Spleen (tissue), 7 donors: ENCODE measurements around the gene CBLN4.

Experiments
- POLR2A ChIP-seq, 3 donors: fragments of 450-650 bp; IDR thresholded peaks; one replicate each; pipeline ENCODE4 v1.5.1; 2017; ENCODE audit warnings: antibody characterized with exemption in 3 of 3, mild to moderate bottlenecking in 1 of 3
- POLR2AphosphoS5 ChIP-seq, 3 donors: sonication (generic); formaldehyde crosslinking; IDR thresholded peaks; one replicate each; pipeline ENCODE4 v1.5.1; 2017; ENCODE audit warnings: antibody characterized with exemption in 3 of 3
- TF ChIP-seq, protein P1 (sequence below), 11 experiments: fragments of 200-600 bp in 7 of 11; fragments of 450-650 bp in 4 of 11; sonication (generic) in 4 of 11; IDR thresholded peaks in 8 of 11; conservative IDR thresholded peaks in 3 of 11; 1 replicate in 7 of 11; 2 replicates in 4 of 11; pipeline versions ENCODE4 v1.4.0 to v1.8.0; 2016 to 2021; ENCODE audit warnings: antibody characterized with exemption in 11 of 11, inconsistent platforms in 4 of 11, mild to moderate bottlenecking in 1 of 11
- donor health status: DM: no; HTN: no; CAD: no; lungs with moderate emphysema.
- donor health status: DM: no; HTN: no; CAD: no.
- donor health status: DM: no; HTN: no; CAD: no.

- TF ChIP-seq, protein P1, sequence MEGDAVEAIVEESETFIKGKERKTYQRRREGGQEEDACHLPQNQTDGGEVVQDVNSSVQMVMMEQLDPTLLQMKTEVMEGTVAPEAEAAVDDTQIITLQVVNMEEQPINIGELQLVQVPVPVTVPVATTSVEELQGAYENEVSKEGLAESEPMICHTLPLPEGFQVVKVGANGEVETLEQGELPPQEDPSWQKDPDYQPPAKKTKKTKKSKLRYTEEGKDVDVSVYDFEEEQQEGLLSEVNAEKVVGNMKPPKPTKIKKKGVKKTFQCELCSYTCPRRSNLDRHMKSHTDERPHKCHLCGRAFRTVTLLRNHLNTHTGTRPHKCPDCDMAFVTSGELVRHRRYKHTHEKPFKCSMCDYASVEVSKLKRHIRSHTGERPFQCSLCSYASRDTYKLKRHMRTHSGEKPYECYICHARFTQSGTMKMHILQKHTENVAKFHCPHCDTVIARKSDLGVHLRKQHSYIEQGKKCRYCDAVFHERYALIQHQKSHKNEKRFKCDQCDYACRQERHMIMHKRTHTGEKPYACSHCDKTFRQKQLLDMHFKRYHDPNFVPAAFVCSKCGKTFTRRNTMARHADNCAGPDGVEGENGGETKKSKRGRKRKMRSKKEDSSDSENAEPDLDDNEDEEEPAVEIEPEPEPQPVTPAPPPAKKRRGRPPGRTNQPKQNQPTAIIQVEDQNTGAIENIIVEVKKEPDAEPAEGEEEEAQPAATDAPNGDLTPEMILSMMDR (IDR thresholded peaks at IDR 0.05 in 8 of 11, conservative IDR thresholded peaks at IDR 0.05 in 3 of 11), result no peak
- no peak for TF ChIP-seq POLR2A (IDR thresholded peaks at IDR 0.05)
- no peak for TF ChIP-seq POLR2AphosphoS5 (IDR thresholded peaks at IDR 0.05)
Measured at GRCh38 chr20:55964790-55965189, 40.5 kb downstream of the CBLN4 start.
